Measurements from ENCODE around the gene ELMO3. TPM values are rescaled to one million over a fixed set of nuclear protein-coding genes. Genes with fewer than 3 reads are reported as not detected.

ELMO3 gene
- total and polyA plus RNA-seq, 2 experiments from 2014 or later = 0.15 to 1.1 TPM

DNA sequence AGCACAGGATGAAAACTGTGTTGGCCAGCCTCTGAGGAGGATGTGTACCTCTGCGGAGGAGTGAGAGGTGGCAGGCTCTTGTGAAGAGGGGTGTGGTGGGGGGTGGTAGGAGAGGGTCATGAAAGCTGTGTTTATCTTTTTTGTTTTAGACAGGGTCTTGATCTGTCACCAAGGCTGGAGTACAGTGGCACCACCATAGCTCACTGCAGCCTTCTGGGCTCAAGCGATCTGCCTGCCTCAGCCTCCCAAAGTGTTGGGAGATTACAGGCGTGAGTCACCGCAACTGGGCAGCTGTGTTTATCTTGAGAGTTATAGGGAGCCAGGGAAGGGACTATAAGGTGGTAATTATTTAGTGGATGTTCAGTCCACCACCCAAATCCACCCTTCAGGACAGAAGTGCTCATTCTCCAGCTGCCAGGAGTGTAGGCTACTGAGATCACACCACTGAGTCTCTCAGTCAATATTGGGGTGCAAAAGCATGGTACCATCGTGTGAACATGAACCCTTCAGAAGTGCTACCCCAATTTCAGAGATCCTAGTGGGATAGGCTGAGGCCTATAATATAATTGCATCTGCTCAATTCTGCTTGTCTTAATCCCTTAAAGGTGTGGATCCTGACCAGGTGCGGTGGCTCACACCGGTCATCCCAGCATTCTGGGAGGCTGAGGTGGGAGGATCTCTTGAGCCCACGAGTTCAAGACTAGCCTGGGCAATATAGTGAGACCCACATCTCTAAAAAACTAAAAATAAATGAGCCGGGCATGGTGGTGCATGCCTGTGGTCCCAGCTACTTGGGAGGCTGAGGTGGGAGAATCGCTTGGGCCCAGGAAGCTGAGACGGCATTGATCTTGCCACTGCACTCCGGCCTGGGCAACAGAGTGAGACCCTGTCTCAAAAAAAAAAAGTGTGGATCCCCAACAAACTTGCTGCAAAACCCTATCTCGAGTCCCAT lies 8.2 kb upstream of the ELMO3 start:
- DNase-seq (ENCODE audit: low read depth in 1 of 2, low spot score in 1 of 2) = peak in 1 of 2 donors; percentile 37
- Histone ChIP-seq H3K27ac (no peak overlapping the region), H3K36me3 (peaks cover 12% of the 10 kb centered on the region), H3K4me3 (no peak overlapping the region), H3K4me1 (ENCODE audit: low read depth) (peaks cover 7% of the 10 kb centered on the region), H3K27me3 (no peaks in the 10 kb centered on the region), H3K9me3 (ENCODE audit: low read depth) (no peaks in the 10 kb centered on the region)
- TF ChIP-seq CTCF (IDR thresholded peaks at IDR 0.05; ENCODE audit: low read depth, low read length) = no peak

GRCh38 chr16:67191411-67191994 lies 7.4 kb upstream of the ELMO3 start:
- H3K4me3 ChIP-seq = no peak overlapping the region
- no peak overlapping the region for H3K27ac ChIP-seq
- H3K9me3 ChIP-seq (ENCODE audit: low read depth) = no peaks in the 10 kb centered on the region
- peaks cover 7% of the 10 kb centered on the region for H3K4me1 ChIP-seq (ENCODE audit: low read depth)
- no peak for DNase-seq (ENCODE audit: low read depth in 1 of 2, low spot score in 1 of 2)
- peaks cover 19% of the 10 kb centered on the region for H3K36me3 ChIP-seq
- no peak for TF ChIP-seq CTCF (IDR thresholded peaks at IDR 0.05; ENCODE audit: low read depth, low read length)
- H3K27me3 ChIP-seq = no peaks in the 10 kb centered on the region

DNA sequence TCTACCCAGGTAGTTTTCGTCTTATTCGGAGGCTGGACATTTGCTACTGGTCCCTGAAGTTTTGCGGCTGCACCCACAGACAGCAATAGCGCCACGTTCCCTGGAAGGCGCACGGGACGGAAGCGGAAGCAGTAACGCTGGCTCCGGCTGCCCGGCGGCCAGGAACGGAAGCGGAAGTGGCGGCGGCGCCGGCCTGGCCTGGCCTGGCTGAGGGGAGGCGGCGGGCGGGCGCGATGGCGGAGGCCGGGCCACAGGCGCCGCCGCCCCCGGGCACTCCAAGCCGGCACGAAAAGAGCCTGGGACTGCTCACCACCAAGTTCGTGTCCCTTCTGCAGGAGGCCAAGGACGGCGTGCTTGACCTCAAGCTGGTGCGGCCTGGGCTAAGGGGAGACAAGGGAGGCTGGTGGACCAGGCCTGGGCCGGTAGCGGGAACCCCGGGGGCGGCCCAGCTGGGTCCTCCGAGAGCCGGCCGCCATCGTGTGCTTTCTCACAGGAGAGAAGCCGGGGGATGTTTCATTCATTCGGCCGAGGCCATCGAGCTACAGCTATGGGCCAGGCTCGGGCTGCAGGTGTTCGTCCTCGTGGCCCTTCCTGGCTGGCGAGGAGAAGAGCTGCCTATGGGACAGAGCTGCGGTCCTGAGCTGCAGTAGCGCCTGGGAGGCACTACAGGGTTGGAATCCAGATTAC lies 6.8 kb upstream of the ELMO3 start, which contains the start of gene E2F4:
TSS of gene E2F4 (plus strand) at position 161 of the 687 bp plus-strand sequence. CDS start at position 234, 73 bp downstream.
- peak within 1 kb of the TSS; percentile 88 for H3K4me3 ChIP-seq
- no peaks in the 10 kb centered on the region for H3K9me3 ChIP-seq (ENCODE audit: low read depth)
- TF ChIP-seq CTCF (IDR thresholded peaks at IDR 0.05; ENCODE audit: low read depth, low read length) = no peak
- DNase-seq (ENCODE audit: low read depth in 1 of 2, low spot score in 1 of 2) = peak; percentile 95 to 96
- H3K27ac ChIP-seq = peak within 1 kb of the TSS; percentile 67
- H3K36me3 ChIP-seq = peaks cover 25% of the 10 kb centered on the region
- H3K4me1 ChIP-seq (ENCODE audit: low read depth) = peaks cover 7% of the 10 kb centered on the region
- no peaks in the 10 kb centered on the region for H3K27me3 ChIP-seq

GRCh38 chr16:67192781-67193361 lies 6.1 kb upstream of the ELMO3 start:
- TF ChIP-seq CTCF (IDR thresholded peaks at IDR 0.05; ENCODE audit: low read depth, low read length) = no peak
- H3K27ac ChIP-seq = peak overlapping the region; percentile 67
- no peaks in the 10 kb centered on the region for H3K27me3 ChIP-seq
- no peak for DNase-seq (ENCODE audit: low read depth in 1 of 2, low spot score in 1 of 2)
- peaks cover 30% of the 10 kb centered on the region for H3K36me3 ChIP-seq
- peaks cover 7% of the 10 kb centered on the region for H3K4me1 ChIP-seq (ENCODE audit: low read depth)
- H3K4me3 ChIP-seq = peak overlapping the region; percentile 88
- no peaks in the 10 kb centered on the region for H3K9me3 ChIP-seq (ENCODE audit: low read depth)

GRCh38 chr16:67193536-67193935 lies 5.4 kb upstream of the ELMO3 start:
- H3K27me3 ChIP-seq = no peaks in the 10 kb centered on the region
- H3K36me3 ChIP-seq = peaks cover 34% of the 10 kb centered on the region
- no peak overlapping the region for H3K27ac ChIP-seq
- TF ChIP-seq CTCF (IDR thresholded peaks at IDR 0.05; ENCODE audit: low read depth, low read length) = no peak
- H3K4me1 ChIP-seq (ENCODE audit: low read depth) = peaks cover 7% of the 10 kb centered on the region
- no peak for DNase-seq (ENCODE audit: low read depth in 1 of 2, low spot score in 1 of 2)
- no peak overlapping the region for H3K4me3 ChIP-seq
- no peaks in the 10 kb centered on the region for H3K9me3 ChIP-seq (ENCODE audit: low read depth)
